GM12864 (cell line): Measurements from ENCODE around the gene VANGL2.

Experiments used
- DNase-seq: peaks from one replicate; pipeline ENCODE4 v3.0.0-alpha.2; 2011; ENCODE audit warnings: low read depth
- H3K4me3 ChIP-seq: 2 replicates; pipeline ENCODE4 v1.5.1; 2011; ENCODE audit warnings: mild to moderate bottlenecking, low read depth, low read length, control low read depth
- CTCF ChIP-seq: IDR thresholded peaks from 2 replicates; pipeline ENCODE4 v1.5.1; 2011; ENCODE audit warnings: low read depth, mild to moderate bottlenecking, moderate library complexity, low read length, control low read depth, inconsistent platforms; ENCODE audit errors: missing control alignments

VANGL2 gene

GRCh38 chr1:160405331-160405877, 5.0 kb downstream of the VANGL2 start:
- TF ChIP-seq CTCF = no peak
- no peak overlapping the region for H3K4me3 ChIP-seq
- DNase-seq = no peak

GRCh38 chr1:160406131-160406968, 6.0 kb downstream of the VANGL2 start:
- DNase-seq = no peak
- TF ChIP-seq CTCF = no peak
- H3K4me3 ChIP-seq = no peak overlapping the region

- DNase-seq = no peak
- no peak overlapping the region for H3K4me3 ChIP-seq
- TF ChIP-seq CTCF = no peak
Measured at GRCh38 chr1:160407839-160408801, 7.8 kb downstream of the VANGL2 start.

GRCh38 chr1:160408864-160409263, 8.5 kb downstream of the VANGL2 start:
- TF ChIP-seq CTCF = no peak
- no peak overlapping the region for H3K4me3 ChIP-seq
- DNase-seq = no peak

- no peak for TF ChIP-seq CTCF
- no peak for DNase-seq
- no peak overlapping the region for H3K4me3 ChIP-seq
Measured at GRCh38 chr1:160409486-160409885, 9.1 kb downstream of the VANGL2 start.

- TF ChIP-seq CTCF = no peak
- no peak for DNase-seq
- H3K4me3 ChIP-seq = no peak overlapping the region
Measured at GRCh38 chr1:160410406-160411005, 10.1 kb downstream of the VANGL2 start.
